Measurements from ENCODE around the gene LRRIQ1. TPM values are rescaled to one million over a fixed set of nuclear protein-coding genes. Genes with fewer than 3 reads are reported as not detected.

The LRRIQ1 gene
- total and polyA plus RNA-seq, 2 of the 8 experiments (the other 6 are each of a cell fraction or from before 2014, with no cell fraction given), result 0.24 to 0.76 TPM

GRCh38 chr12:85186236-85186635, 150.1 kb downstream of the LRRIQ1 start:
- no peak for TF ChIP-seq ATF3 (IDR thresholded peaks at IDR 0.05; ENCODE audit: insufficient read depth, low read depth, low read length)
- no peak for TF ChIP-seq RAD21 (IDR thresholded peaks at IDR 0.05 in 1 of 2, conservative IDR thresholded peaks at IDR 0.05 in 1 of 2; ENCODE audit: low read depth in 2 of 2, low read length in 2 of 2)
- no peak for TF ChIP-seq MAFK (IDR thresholded peaks at IDR 0.05; ENCODE audit: low read depth, low read length)
- no peak for TF ChIP-seq PHF8 (conservative IDR thresholded peaks at IDR 0.05; ENCODE audit: low read depth, low read length)
- TF ChIP-seq CHD1 (IDR thresholded peaks at IDR 0.05; ENCODE audit: low read depth, low read length), result no peak
- TF ChIP-seq GTF2F1 (IDR thresholded peaks at IDR 0.05; ENCODE audit: borderline replicate concordance, low read depth, low read length), result no peak
- TF ChIP-seq SIN3A (conservative IDR thresholded peaks at IDR 0.05 in 1 of 2, IDR thresholded peaks at IDR 0.05 in 1 of 2; ENCODE audit: low read depth in 1 of 2, low read length in 2 of 2), result no peak
- no peak for TF ChIP-seq FOSL1 (IDR thresholded peaks at IDR 0.05; ENCODE audit: insufficient read depth, low read depth, low read length)
- no peak for TF ChIP-seq TAF7 (optimal IDR thresholded peaks at IDR 0.05; ENCODE audit: borderline replicate concordance, low read depth, low read length)
- no peak for TF ChIP-seq POLR2AphosphoS5 (IDR thresholded peaks at IDR 0.05; ENCODE audit: low read depth, low read length)
- 92% methylated on average over 3 of the region's 3 CpGs; no CpG with 5 or more reads in 1 of the 2 experiments for WGBS, 2 experiments (ENCODE audit: extremely low coverage in 1 of 2, insufficient coverage in 1 of 2, insufficient read length in 1 of 2, insufficient replicate concordance in 2 of 2, low coverage in 1 of 2, low lambda C conversion rate in 2 of 2, missing lambda C conversion rate in 1 of 2)

More at GRCh38 chr12:85186236-85186635, 150.1 kb downstream of the LRRIQ1 start:
- Histone ChIP-seq H3K9ac (replicated peaks in 1 of 4; ENCODE audit: extremely low read depth in 1 of 4, low read depth in 3 of 4, low read length in 3 of 4) (no peak overlapping the region), H2BK15ac (ENCODE audit: low read length) (no peak overlapping the region), H3K36me3 (ENCODE audit: control insufficient read depth in 2 of 4, insufficient read depth in 4 of 4, low read length in 3 of 4) (no peaks in the 10 kb centered on the region), H3K4me3 (ENCODE audit: extremely low read depth in 1 of 4, insufficient read depth in 2 of 4, low read depth in 3 of 4, low read length in 4 of 4) (no peak overlapping the region), H3K56ac (replicated peaks; ENCODE audit: insufficient read length, low read depth, low read length) (no peak overlapping the region), H3K79me1 (ENCODE audit: low read depth, low read length) (no peaks in the 10 kb centered on the region), H2BK120ac (replicated peaks; ENCODE audit: low read depth, low read length) (no peak overlapping the region), H2AFZ (ENCODE audit: low read length) (no peak overlapping the region), H2BK5ac (ENCODE audit: low read depth, low read length) (no peak overlapping the region), H3K4me2 (ENCODE audit: insufficient read depth in 1 of 2, low read depth in 2 of 2, low read length in 2 of 2) (no peak overlapping the region), H3K27me3 (replicated peaks in 1 of 4; ENCODE audit: control insufficient read depth in 3 of 4, extremely low read depth in 1 of 4, insufficient read depth in 3 of 4, low read length in 3 of 4) (no peaks in the 10 kb centered on the region), H3K79me2 (ENCODE audit: control insufficient read depth in 1 of 2, insufficient read depth in 2 of 2, low read length in 2 of 2) (no peaks in the 10 kb centered on the region), H3K23me2 (ENCODE audit: low read depth, low read length) (no peaks in the 10 kb centered on the region), H3K4me1 (replicated peaks in 1 of 4; ENCODE audit: control insufficient read depth in 3 of 4, insufficient read depth in 4 of 4, low read length in 3 of 4) (no peaks in the 10 kb centered on the region), H4K8ac (ENCODE audit: extremely low read depth, insufficient read depth, low read length) (no peak overlapping the region), H3K18ac (ENCODE audit: extremely low read depth, low read length) (no peak overlapping the region), H4K91ac (replicated peaks; ENCODE audit: insufficient read length, low read length) (no peak overlapping the region), H2BK12ac (ENCODE audit: low read depth, low read length) (no peak overlapping the region), H3K27ac (ENCODE audit: low read depth, low read length) (no peak overlapping the region), H2BK20ac (ENCODE audit: low read length) (no peak overlapping the region), H4K5ac (ENCODE audit: insufficient read length, low read depth, low read length) (no peak overlapping the region), H2AK5ac (ENCODE audit: low read depth, low read length) (no peak overlapping the region), H4K20me1 (replicated peaks in 1 of 2; ENCODE audit: control insufficient read depth in 1 of 2, insufficient read depth in 2 of 2, low read length in 2 of 2) (no peaks in the 10 kb centered on the region), H3K23ac (ENCODE audit: insufficient read length) (no peak overlapping the region), H3K9me3 (ENCODE audit: insufficient read depth in 2 of 2, low read depth in 1 of 2, low read length in 1 of 2) (no peaks in the 10 kb centered on the region), H3K14ac (ENCODE audit: insufficient read length) (no peak overlapping the region), H3K4ac (replicated peaks; ENCODE audit: insufficient read length, low read depth, low read length) (no peak overlapping the region)
- FAIRE-seq, result peak; percentile 28
- POLR2A ChIA-PET (ENCODE audit: partially characterized antibody), result no interaction called here
- DNase-seq (ENCODE audit: low read depth in 1 of 2, low spot score in 2 of 2), result no peak
- CTCF ChIA-PET (ENCODE audit: partially characterized antibody), result interaction anchor here (1.0 kb wide), 1 partner anchor 88 kb away, joined by 3 read pairs; no protein-coding TSS in a partner anchor

All from H1 (cell line).